Cardiac septum (tissue), 1 donor: ENCODE data around the gene MMP28. TPM values are rescaled to one million over a fixed set of nuclear protein-coding genes. Genes with fewer than 3 reads are reported as not detected.

Experiments used
- DNase-seq: peaks from one replicate; pipeline ENCODE4 v3.0.0-alpha.2; 2020; ENCODE audit warnings: low spot score
- intact Hi-C: fragments of 100-400 bp; cut with DNase I; formaldehyde crosslinking; loops from one replicate; pipeline ENCODE4 v1.14.0; 2022
- total RNA-seq: library from RNA; stranded (reverse); fragmentation: NEBNext Ultra II Directional; extraction: Animal tissue kit (Norgen Biotek cat#: 25700); gene quantifications from one replicate; pipeline ENCODE4 v1.2.1, GENCODE V29; 2021
- donor health status: DM: no; HTN: no; CAD: no.

The MMP28 gene
- total RNA-seq, 1 donor from 2014 or later, result 1.2 TPM

DNA sequence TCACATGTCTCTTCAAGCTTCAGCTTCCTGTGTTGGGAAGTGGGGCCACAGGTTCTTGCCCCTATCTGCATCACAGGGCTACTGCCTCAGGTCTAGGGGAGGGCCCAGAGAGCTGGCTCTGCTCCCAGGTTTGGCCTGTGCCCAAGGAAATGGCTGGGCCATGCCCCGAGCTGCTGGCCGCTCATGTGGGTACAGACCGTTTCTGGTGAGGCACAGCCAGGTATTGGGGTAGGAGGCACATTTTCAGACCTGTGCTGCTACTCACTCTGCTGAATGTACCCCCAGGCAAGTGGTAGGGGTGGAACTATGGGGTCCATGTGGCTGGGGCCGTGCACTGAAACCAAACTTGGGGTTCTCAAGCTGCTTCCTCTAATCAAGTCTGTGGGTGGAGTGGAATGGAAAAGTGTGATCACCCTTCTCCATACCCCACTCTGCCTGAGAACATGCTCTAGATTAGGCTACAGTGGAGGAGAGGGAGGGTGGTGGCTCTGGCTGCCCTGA lies 47.0 kb downstream of the MMP28 start:
- DNase-seq, result no peak
- intact Hi-C loops, result no loop called here

DNA sequence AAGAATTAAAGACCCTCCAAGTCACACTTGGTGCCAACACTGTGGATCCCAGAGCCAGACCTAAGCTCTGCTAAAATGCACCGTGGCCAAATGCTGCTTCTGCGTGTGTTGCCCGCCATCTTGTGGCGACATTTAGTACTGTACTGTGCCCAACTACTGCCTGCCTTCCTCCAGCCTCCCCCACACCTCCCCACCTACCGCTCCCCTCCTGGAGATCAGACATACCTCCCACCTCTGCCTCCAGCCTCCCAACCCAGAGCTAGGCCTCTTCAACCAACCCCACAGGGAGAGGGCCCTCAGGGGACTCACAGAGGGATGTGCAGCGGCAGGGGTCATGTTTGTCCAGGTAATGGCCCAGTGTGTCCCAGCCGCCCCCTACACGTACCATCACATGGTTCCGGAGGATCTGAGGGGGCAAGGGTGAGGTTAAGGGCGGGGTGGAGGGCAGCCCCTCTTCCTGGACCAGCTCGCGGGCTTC lies 47.9 kb downstream of the MMP28 start:
- no peak for DNase-seq
- intact Hi-C loops, result loop anchor here (2.0 kb wide), 2 partner anchors 87 to 135 kb away; no protein-coding TSS in a partner anchor

- no peak for DNase-seq
- intact Hi-C loops, result loop anchor here (2.0 kb wide), 2 partner anchors 85 to 133 kb away; no protein-coding TSS in a partner anchor
Observed at GRCh38 chr17:35745749-35746320, 49.6 kb downstream of the MMP28 start.

GRCh38 chr17:35745246-35745645 lies 50.2 kb downstream of the MMP28 start:
- DNase-seq, result no peak
- intact Hi-C loops, result no loop called here

GRCh38 chr17:35744830-35745229 lies 50.6 kb downstream of the MMP28 start:
- intact Hi-C loops, result no loop called here
- no peak for DNase-seq

GRCh38 chr17:35743626-35744328 lies 51.7 kb downstream of the MMP28 start:
- DNase-seq, result no peak
- intact Hi-C loops, result no loop called here

- intact Hi-C loops, result no loop called here
- no peak for DNase-seq
Observed at GRCh38 chr17:35742896-35743477, 52.5 kb downstream of the MMP28 start.

- intact Hi-C loops, result no loop called here
- DNase-seq, result no peak
Observed at GRCh38 chr17:35742496-35742895, 52.9 kb downstream of the MMP28 start.

DNA sequence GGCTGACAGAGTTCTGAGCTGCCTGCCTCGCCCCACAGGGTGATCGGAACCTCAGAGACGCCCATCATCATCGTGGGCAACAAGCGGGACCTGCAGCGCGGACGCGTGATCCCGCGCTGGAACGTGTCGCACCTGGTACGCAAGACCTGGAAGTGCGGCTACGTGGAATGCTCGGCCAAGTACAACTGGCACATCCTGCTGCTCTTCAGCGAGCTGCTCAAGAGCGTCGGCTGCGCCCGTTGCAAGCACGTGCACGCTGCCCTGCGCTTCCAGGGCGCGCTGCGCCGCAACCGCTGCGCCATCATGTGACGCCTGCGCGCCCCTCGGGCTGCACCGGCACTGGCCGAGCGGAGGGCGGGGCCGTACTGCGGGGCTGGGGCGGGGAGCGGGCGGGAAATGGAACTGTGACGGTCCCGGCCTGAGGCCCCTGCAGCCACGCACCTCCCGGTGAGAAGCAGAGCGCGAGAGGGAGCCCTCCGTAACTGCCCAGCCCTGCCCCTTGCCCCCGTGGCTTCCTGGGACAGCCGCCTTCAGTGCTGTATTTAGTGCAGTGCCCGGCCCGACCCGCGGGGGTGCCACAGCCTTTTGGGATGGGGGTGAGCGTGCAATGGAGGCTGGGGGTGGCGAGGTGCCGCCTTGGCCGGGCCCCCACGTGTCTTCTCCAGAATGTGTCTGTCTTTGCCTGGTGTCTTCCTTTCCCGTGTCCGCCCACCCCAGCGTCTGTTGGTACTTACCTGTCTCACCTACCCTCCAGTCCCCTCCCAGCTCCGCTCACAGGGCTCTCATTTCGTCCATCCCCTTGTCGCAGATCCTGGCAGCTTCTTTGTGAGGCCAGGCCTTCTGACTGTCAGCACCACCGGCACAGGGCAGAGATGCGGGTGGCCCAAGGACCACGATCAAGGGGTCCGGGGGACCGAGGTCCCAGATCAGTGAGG lies 54.2 kb downstream of the MMP28 start:
- intact Hi-C loops, result no loop called here
- DNase-seq, result no peak

DNA sequence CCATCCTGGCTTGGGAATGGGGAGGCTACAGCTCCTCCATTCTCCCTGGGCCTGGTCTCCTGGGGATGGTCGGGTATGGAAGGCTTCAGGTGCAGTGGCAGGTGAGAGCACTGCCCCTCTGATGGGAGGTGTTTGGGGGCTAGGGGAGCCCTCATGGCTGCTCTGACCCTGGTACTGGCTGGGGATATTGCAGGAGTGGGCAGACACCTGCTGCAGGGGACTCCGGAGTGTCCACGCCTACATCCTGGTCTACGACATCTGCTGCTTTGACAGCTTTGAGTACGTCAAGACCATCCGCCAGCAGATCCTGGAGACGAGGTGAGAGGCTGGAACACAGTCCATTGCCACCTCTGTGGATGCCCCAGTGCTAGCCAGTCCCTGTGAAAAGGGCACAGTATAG lies 55.2 kb downstream of the MMP28 start:
- no peak for DNase-seq

GRCh38 chr17:35738519-35739133 lies 56.8 kb downstream of the MMP28 start:
- DNase-seq, result no peak
- intact Hi-C loops, result no loop called here

More for the DNA sequence above, 55.2 kb downstream of the MMP28 start:
- intact Hi-C loops, result no loop called here

DNA sequence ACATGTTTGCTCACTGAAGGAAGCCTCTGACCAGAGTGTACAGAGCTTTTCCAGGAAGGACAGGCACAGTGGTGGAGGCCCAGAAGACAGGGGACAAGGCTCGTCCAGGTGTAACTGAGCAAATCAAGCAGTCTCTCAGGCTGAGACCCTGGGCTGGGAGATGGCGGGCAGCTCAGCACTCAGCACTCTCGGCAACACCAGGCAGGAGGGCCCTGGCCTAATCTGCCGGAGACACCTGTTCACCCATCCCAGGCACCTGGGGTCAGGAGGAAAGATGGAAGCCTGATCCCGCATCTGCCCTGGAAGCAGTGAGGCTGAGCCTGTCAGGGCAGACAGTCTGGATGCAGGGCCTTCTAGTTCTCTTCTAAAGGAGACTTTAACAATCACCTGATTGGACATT lies 59.2 kb downstream of the MMP28 start:
- DNase-seq, result no peak
- intact Hi-C loops, result no loop called here

DNA sequence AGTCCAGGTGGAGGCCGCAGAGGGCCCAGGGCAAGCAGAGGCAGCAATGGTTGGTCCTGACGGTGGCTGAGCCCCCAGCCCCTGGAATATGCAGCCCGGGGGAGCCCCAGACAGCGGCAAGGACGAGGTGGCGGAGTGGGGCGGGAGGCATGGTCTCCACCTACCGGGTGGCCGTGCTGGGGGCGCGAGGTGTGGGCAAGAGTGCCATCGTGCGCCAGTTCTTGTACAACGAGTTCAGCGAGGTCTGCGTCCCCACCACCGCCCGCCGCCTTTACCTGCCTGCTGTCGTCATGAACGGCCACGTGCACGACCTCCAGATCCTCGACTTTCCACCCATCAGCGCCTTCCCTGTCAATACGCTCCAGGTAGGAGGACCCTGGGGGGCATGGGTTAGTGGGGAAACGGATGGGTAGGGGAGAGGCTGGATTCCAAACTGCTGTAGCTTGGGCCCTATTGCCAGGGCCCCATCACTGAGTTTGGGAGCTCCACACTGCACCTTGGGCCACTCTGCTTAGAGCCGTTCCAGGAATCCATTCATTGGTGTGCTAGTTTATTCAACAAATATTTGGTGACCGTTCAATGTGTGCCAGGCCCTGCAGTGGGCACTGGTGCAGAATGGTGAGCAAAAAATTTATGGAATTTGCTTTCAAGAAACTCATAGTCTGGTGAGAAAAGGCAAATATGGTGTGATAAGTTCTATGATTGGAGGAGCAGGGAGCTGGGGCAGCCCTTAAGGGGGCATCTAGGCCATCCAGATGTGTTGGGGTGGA lies 60.2 kb downstream of the MMP28 start:
- no peak for DNase-seq
- intact Hi-C loops, result no loop called here

DNA sequence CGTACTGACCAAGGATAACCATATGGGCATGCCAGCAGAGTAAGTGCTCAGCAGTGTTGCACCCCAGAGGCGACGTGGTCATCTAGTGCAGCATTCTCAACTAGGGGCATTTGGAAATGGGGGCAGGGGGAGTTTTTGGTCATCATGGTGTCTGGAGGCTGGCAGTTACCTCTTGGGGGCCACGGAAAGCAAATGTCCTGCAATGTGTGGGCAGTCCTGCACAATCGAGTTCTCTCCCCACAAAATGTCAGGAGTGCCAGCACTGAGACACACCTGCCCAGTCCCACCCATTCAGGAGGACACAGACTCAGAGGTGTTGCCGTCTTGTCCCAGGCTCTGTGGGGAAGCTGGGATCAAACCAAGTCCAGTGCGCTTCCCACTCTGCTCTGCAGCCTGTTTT lies 61.0 kb downstream of the MMP28 start:
- intact Hi-C loops, result loop anchor here (5.0 kb wide), 2 partner anchors 37 to 122 kb away; no protein-coding TSS in a partner anchor
- DNase-seq, result no peak

DNA sequence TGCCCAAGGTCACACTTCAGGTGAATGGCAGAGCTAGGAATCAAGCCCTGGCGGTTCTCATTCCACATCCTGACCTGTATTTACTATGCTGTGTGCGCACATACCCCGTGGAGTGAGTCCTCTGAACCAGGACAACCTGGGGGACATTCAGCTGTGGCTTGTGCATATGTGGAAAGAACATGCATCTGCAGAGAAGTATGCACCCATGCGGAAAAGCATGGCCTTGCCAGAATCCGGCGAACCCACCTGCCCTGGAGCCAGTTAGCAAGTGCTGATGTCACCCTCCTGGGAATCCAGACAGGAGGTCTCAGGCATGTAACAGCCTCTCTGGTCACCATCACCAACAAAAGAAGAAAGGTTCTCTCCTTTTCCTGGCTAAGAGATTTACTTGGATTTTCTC lies 62.1 kb downstream of the MMP28 start:
- intact Hi-C loops, result loop anchor here (5.0 kb wide), 2 partner anchors 36 to 121 kb away; no protein-coding TSS in a partner anchor
- DNase-seq, result peak; percentile 71

DNA sequence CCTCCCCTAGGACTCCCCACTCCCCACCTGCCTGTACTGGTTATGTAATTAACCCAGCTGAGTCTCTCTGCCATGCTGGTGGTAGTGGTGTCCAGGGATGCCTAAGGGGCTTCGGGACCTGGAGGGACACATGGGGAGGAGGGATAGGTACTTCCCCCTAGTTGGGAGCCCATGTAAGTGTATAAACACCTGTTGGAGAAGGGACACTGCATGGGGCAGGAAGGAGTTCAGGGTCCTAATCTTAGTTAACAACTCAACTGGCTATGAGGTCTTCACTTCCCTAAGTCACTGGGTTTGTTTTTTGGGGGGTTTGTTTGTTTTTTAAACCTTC lies 62.7 kb downstream of the MMP28 start:
- DNase-seq, result no peak
- intact Hi-C loops, result loop anchor here (5.0 kb wide), 2 partner anchors 35 to 120 kb away; no protein-coding TSS in a partner anchor

DNA sequence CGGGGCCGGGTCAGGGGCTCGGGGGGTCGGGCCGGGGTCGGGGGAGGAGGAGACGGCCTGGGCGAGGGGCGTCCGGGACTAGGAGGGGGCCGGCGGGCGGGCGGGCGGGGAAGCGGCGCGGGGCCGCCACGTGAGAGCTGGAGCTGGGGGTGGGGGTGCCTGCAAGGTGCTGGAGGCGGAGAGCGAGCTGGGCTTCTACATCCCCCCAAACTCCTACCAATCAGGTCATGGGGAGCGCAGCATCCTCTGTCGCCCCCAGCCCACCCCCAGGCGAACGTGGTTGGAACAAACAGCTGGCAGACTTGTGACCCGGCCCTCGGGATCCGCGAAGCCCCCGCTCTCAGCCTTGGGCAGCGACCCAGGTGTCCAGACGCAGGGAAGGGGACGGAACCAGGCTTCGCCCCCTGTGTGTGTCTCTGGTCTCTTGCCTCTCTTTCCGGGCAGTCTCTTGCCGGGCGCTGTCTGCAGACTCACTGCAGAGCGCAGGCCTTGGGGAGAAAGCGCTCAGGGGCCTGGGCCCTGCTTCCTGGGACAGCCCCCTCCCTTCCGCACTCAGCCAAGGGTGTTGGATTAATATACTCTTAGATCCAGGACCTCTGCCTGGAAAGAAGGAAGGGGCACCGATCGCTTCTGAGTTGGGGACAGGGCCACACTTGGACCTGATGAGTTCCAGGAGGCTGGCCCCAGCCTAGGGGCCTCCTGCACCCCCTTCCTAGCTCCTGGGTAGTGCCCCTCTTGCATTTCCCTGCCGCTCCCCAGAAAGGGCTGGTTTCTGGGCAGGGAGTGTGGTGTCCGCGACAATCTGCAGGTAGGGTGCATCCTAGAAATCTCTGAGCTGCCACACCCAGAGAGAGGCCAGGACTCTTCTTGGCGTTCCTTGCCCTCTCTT lies 63.3 kb downstream of the MMP28 start:
- intact Hi-C loops, result loop anchor here (5.0 kb wide), 2 partner anchors 35 to 120 kb away; no protein-coding TSS in a partner anchor
- peak; percentile 71 for DNase-seq
